Mucosa of descending colon (tissue), 3 donors: Measurements from ENCODE around the gene KLHL35. TPM values are rescaled to one million over a fixed set of nuclear protein-coding genes. Genes with fewer than 3 reads are reported as not detected.
A peak's percentile ranks its signal among the peaks of the same experiment; 100 is the strongest.
"Not testable (repeated sequence)": the region's sequence is repeated elsewhere in the genome, so short reads cannot be mapped to it uniquely, and the experiment has no call there.

Experiments
- ATAC-seq: fragments of 200-7000 bp; cut with Tn5 transposase; one replicate; pipeline ENCODE4 v1.9.1; 2020; ENCODE audit warnings: mild to moderate bottlenecking, moderate library complexity
- DNase-seq, 3 donors: peaks; one replicate each; pipeline ENCODE4 v3.0.0-alpha.2; 2020
- H3K36me3 ChIP-seq: fragments of 200-600 bp; one replicate; pipeline ENCODE4 v1.8.0; 2021; ENCODE audit warnings: low read depth, mild to moderate bottlenecking
- H3K4me1 ChIP-seq: fragments of 200-600 bp; one replicate; pipeline ENCODE4 v1.8.0; 2021; ENCODE audit warnings: low read depth, mild to moderate bottlenecking
- H3K4me3 ChIP-seq: fragments of 200-600 bp; one replicate; pipeline ENCODE4 v1.8.0; 2021; ENCODE audit warnings: mild to moderate bottlenecking
- H3K9me3 ChIP-seq: fragments of 200-600 bp; one replicate; pipeline ENCODE4 v1.8.0; 2021; ENCODE audit warnings: mild to moderate bottlenecking
- intact Hi-C, 2 donors: fragments of 100-400 bp; cut with DNase I in 1 of 2; cut with micrococcal nuclease in 1 of 2; formaldehyde crosslinking; loops; one replicate each; pipeline versions ENCODE4 v1.11.0 to v1.11.1; 2022; cut with DNase I, micrococcal nuclease
- total RNA-seq, 3 donors: library from RNA; stranded (reverse); fragmentation: NEBNext Ultra II Directional in 2 of 3; extraction: Animal tissue kit (Norgen Biotek cat#: 25700) in 2 of 3; gene quantifications; one replicate each; pipeline versions ENCODE4 v1.2.1 to v1.2.4, GENCODE V29; 2021 to 2023
- TF ChIP-seq, protein P1 (sequence below): fragments of 200-600 bp; IDR thresholded peaks from one replicate; pipeline ENCODE4 v1.8.0; 2022; ENCODE audit warnings: antibody characterized with exemption, mild to moderate bottlenecking
- donor health status: DM: no; HTN: no; CAD: no; lungs with moderate emphysema.
- donor health status: DM: no; HTN: no; CAD: no.
- donor health status: DM: no; HTN: yes; CAD: no.

KLHL35 gene
- total RNA-seq, 3 donors from 2014 or later: 0.25 to 1.7 (median 0.49) TPM

DNA sequence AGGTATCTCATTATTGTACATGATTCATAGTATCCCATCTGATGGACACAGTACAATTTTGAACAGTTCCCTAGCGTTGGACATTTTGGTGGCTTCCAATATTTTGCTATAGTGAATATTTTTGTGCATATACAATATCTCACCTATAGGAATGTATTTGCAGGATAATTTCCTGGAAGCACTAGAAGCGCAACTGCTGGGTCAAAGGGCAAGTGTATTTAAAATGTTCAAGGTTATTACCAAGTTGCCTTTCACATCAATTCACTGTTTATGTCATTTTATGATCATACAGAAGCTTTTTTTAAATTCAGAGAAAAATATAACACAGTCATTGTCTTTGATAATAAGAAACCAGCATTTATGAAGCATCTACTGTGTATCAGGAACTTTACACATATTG is 52.8 kb downstream of the KLHL35 start:
- peak; percentile 24 for ATAC-seq
- TF ChIP-seq, protein P1, sequence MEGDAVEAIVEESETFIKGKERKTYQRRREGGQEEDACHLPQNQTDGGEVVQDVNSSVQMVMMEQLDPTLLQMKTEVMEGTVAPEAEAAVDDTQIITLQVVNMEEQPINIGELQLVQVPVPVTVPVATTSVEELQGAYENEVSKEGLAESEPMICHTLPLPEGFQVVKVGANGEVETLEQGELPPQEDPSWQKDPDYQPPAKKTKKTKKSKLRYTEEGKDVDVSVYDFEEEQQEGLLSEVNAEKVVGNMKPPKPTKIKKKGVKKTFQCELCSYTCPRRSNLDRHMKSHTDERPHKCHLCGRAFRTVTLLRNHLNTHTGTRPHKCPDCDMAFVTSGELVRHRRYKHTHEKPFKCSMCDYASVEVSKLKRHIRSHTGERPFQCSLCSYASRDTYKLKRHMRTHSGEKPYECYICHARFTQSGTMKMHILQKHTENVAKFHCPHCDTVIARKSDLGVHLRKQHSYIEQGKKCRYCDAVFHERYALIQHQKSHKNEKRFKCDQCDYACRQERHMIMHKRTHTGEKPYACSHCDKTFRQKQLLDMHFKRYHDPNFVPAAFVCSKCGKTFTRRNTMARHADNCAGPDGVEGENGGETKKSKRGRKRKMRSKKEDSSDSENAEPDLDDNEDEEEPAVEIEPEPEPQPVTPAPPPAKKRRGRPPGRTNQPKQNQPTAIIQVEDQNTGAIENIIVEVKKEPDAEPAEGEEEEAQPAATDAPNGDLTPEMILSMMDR: no peak
- Histone ChIP-seq H3K4me3 (no peak overlapping the region), H3K9me3 (no peaks in the 10 kb centered on the region), H3K4me1 (peaks cover 26% of the 10 kb centered on the region), H3K36me3 (no peaks in the 10 kb centered on the region)
- peak in 1 of 3 donors; percentile 56 for DNase-seq
- intact Hi-C loops: loop anchor here (5.0 to 10.0 kb wide), 2 partner anchors 53 to 55 kb away; no protein-coding TSS in a partner anchor

GRCh38 chr11:75378776-75379175 is 54.2 kb downstream of the KLHL35 start:
- H3K4me3 ChIP-seq, intact Hi-C loops, H3K36me3 ChIP-seq, DNase-seq, ATAC-seq, H3K9me3 ChIP-seq: not testable (repeated sequence)
- H3K4me1 ChIP-seq: peaks cover 18% of the 10 kb centered on the region

- TF ChIP-seq, protein P1: no peak
- intact Hi-C loops: no loop called here
- ATAC-seq (no peak), DNase-seq (no peak)
- H3K9me3 ChIP-seq: no peaks in the 10 kb centered on the region
- no peak overlapping the region for H3K4me3 ChIP-seq
- peaks cover 33% of the 10 kb centered on the region for H3K4me1 ChIP-seq
- no peaks in the 10 kb centered on the region for H3K36me3 ChIP-seq
Measured at GRCh38 chr11:75376175-75376574, 56.8 kb downstream of the KLHL35 start.

DNA sequence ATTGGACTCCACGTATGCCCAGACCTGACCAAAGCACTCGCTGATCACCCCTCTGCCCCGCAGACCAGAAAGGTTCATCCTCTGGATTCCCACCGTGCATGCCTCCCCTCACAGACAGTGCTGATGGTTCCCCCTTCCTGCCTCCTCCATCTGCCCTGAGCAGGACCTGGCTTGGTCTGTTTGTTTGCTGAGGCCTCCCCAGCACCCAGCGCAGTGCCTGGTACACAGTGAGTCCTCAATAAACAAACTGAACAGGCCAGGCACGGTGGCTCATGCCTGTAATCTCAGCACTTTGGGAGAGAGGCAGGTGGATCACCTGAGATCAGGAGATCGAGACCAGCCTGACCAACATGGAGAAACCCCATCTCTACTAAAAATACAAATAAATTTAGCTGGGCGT is 57.4 kb downstream of the KLHL35 start:
- Histone ChIP-seq H3K4me1 (peaks cover 28% of the 10 kb centered on the region), H3K36me3 (no peaks in the 10 kb centered on the region), H3K9me3 (no peaks in the 10 kb centered on the region), H3K4me3 (no peak overlapping the region)
- intact Hi-C loops: no loop called here
- TF ChIP-seq, protein P1: no peak
- no peak for ATAC-seq
- DNase-seq: no peak

GRCh38 chr11:75374646-75375045 is 58.4 kb downstream of the KLHL35 start:
- Histone ChIP-seq H3K9me3 (no peaks in the 10 kb centered on the region), H3K4me3 (no peak overlapping the region), H3K36me3 (no peaks in the 10 kb centered on the region), H3K4me1 (peaks cover 19% of the 10 kb centered on the region)
- no peak for ATAC-seq
- intact Hi-C loops: no loop called here
- TF ChIP-seq, protein P1: no peak
- no peak for DNase-seq

DNA sequence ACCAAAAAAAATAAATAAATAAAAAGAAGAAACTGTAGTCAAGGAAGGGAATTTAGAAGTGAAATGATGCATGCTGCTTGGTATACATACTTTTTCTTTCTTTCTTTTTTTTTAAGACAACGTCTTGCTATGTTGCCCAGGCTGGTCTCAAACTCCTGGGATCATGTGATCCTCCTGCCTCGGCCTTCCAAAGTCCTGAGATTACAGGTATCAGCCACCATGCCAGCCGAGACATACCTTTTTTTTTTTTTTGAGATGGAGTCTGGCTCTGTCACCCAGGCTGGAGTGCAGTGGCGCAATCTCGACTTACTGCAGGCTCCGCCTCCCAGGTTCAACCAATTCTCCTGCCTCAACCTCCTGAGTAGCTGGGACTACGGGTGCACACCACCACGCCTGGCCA is 59.8 kb downstream of the KLHL35 start:
- Histone ChIP-seq H3K9me3 (no peaks in the 10 kb centered on the region), H3K4me3 (no peak overlapping the region), H3K4me1 (peaks cover 16% of the 10 kb centered on the region), H3K36me3 (no peaks in the 10 kb centered on the region)
- no peak for DNase-seq
- TF ChIP-seq, protein P1: no peak
- no peak for ATAC-seq
- intact Hi-C loops: no loop called here

Other genes starting within 250 kb of the KLHL35 start
- under 1 TPM in 2 of 3 donors, not detected in 1; 0.17 to 0.57 TPM for gene TPBGL, start 192.4 kb downstream of the KLHL35 start, total RNA-seq
- 100 to 1,000 TPM in 2 of 3 donors, 10 to 100 TPM in 1; 76.7 to 128 (median 121) TPM for gene ARRB1, start 81.5 kb downstream of the KLHL35 start, total RNA-seq
- gene RPS3, start 33.7 kb downstream of the KLHL35 start, total RNA-seq: 1,000 to 10,000 TPM; 1,703 to 2,122 (median 2,056) TPM
- 1 to 10 TPM; 3.0 to 7.7 (median 4.6) TPM for gene GDPD5, start 92.7 kb upstream of the KLHL35 start, total RNA-seq
- 10 to 100 TPM; 44.1 to 87.0 (median 50.5) TPM for gene SERPINH1, start 129.1 kb upstream of the KLHL35 start, total RNA-seq
- gene MAP6, start 235.8 kb upstream of the KLHL35 start, total RNA-seq: 10 to 100 TPM in 1 of 3 donors, 1 to 10 TPM in 1, under 1 TPM in 1; 0.84 to 17.7 (median 1.9) TPM